ENCODE results near the gene TMEM131. TPM values are rescaled to one million over a fixed set of nuclear protein-coding genes. Genes with fewer than 3 reads are reported as not detected.

Gene TMEM131
- total RNA-seq, 1 donor from 2014 or later = 20.0 TPM

GRCh38 chr2:97769308-97769707 lies 226.4 kb downstream of the TMEM131 start:
- Histone ChIP-seq H3K4me1 (no peaks in the 10 kb centered on the region), H3K27ac (no peak overlapping the region), H3K27me3 (no peaks in the 10 kb centered on the region), H3K9me3 (no peaks in the 10 kb centered on the region), H3K36me3 (peaks cover 26 to 60% of the 10 kb centered on the region in 2 donors), H3K4me3 (no peak overlapping the region)
- intact Hi-C loops (cut with DNase I) = no loop called here
- DNase-seq (ENCODE audit: low spot score in 2 of 2) = no peak
- TF ChIP-seq CTCF (IDR thresholded peaks at IDR 0.05) = no peak

- peaks cover 28 to 58% of the 10 kb centered on the region in 2 donors for H3K36me3 ChIP-seq
- intact Hi-C loops (cut with DNase I) = no loop called here
Observed at GRCh38 chr2:97766567-97766966, 229.2 kb downstream of the TMEM131 start.

GRCh38 chr2:97765933-97766332 lies 229.8 kb downstream of the TMEM131 start:
- intact Hi-C loops (cut with DNase I) = no loop called here
- Histone ChIP-seq H3K4me3 (no peak overlapping the region), H3K4me1 (no peaks in the 10 kb centered on the region), H3K9me3 (no peaks in the 10 kb centered on the region), H3K27ac (no peak overlapping the region), H3K36me3 (peaks cover 34 to 61% of the 10 kb centered on the region in 2 donors), H3K27me3 (no peaks in the 10 kb centered on the region)
- TF ChIP-seq CTCF (IDR thresholded peaks at IDR 0.05) = no peak
- no peak for DNase-seq (ENCODE audit: low spot score in 2 of 2)

More at GRCh38 chr2:97766567-97766966, 229.2 kb downstream of the TMEM131 start:
- no peaks in the 10 kb centered on the region for H3K9me3 ChIP-seq
- H3K4me1 ChIP-seq = no peaks in the 10 kb centered on the region
- no peaks in the 10 kb centered on the region for H3K27me3 ChIP-seq
- no peak for DNase-seq (ENCODE audit: low spot score in 2 of 2)
- no peak for TF ChIP-seq CTCF (IDR thresholded peaks at IDR 0.05)
- H3K4me3 ChIP-seq = no peak overlapping the region
- no peak overlapping the region for H3K27ac ChIP-seq

- intact Hi-C loops (cut with DNase I) = no loop called here
- H3K4me3 ChIP-seq = no peak overlapping the region
- DNase-seq (ENCODE audit: low spot score in 2 of 2) = no peak
- peaks cover 43 to 63% of the 10 kb centered on the region in 2 donors for H3K36me3 ChIP-seq
- no peak for TF ChIP-seq CTCF (IDR thresholded peaks at IDR 0.05)
- H3K9me3 ChIP-seq = no peaks in the 10 kb centered on the region
- H3K27me3 ChIP-seq = no peaks in the 10 kb centered on the region
- H3K4me1 ChIP-seq = no peaks in the 10 kb centered on the region
- no peak overlapping the region for H3K27ac ChIP-seq
Observed at GRCh38 chr2:97764559-97765263, 231.0 kb downstream of the TMEM131 start.

- no peaks in the 10 kb centered on the region for H3K9me3 ChIP-seq
- H3K36me3 ChIP-seq = peaks cover 47 to 77% of the 10 kb centered on the region in 2 donors
- intact Hi-C loops (cut with DNase I) = no loop called here
- TF ChIP-seq CTCF (IDR thresholded peaks at IDR 0.05) = no peak
- H3K4me3 ChIP-seq = no peak overlapping the region
- no peaks in the 10 kb centered on the region for H3K4me1 ChIP-seq
- no peak overlapping the region for H3K27ac ChIP-seq
- DNase-seq (ENCODE audit: low spot score in 2 of 2) = no peak
- no peaks in the 10 kb centered on the region for H3K27me3 ChIP-seq
Observed at GRCh38 chr2:97763176-97763845, 232.4 kb downstream of the TMEM131 start.

Measured in ascending aorta (tissue), 2 donors.